Activated naive CD4-positive, alpha-beta T cell treated with anti-CD3 and anti-CD28 coated beads for 36 hours (primary cell): ENCODE measurements around the gene CSDE1. TPM values are rescaled to one million over a fixed set of nuclear protein-coding genes. Genes with fewer than 3 reads are reported as not detected.
A peak's percentile ranks its signal among the peaks of the same experiment; 100 is the strongest.

Experiments
- CTCF ChIA-PET: fragments of 350-600 bp; sonication (Branson Sonifier 250); formaldehyde crosslinking; loops from one replicate; lab custom pipeline; 2021; ENCODE audit warnings: antibody characterized with exemption; lab: Charles Lee
- DNase-seq: peaks from one replicate; pipeline ENCODE4 v3.0.0-alpha.2; 2020
- H3K27ac Mint-ChIP-seq: one replicate; pipeline ENCODE4 v1.8.0; 2021; ENCODE audit warnings: mild to moderate bottlenecking, mixed read lengths
- H3K27me3 Mint-ChIP-seq: one replicate; pipeline ENCODE4 v1.8.0; 2021; ENCODE audit warnings: low read depth, mixed read lengths
- H3K36me3 Mint-ChIP-seq: one replicate; pipeline ENCODE4 v1.8.0; 2021; ENCODE audit warnings: low read depth, mixed read lengths
- H3K4me1 Mint-ChIP-seq: one replicate; pipeline ENCODE4 v1.8.0; 2021; ENCODE audit warnings: low read depth, mixed read lengths
- H3K4me3 Mint-ChIP-seq: one replicate; pipeline ENCODE4 v1.8.0; 2021; ENCODE audit warnings: mild to moderate bottlenecking, moderate library complexity, mixed read lengths
- H3K9me3 Mint-ChIP-seq: one replicate; pipeline ENCODE4 v1.8.0; 2021; ENCODE audit warnings: mixed read lengths
- intact Hi-C: fragments of 100-400 bp; cut with micrococcal nuclease; formaldehyde crosslinking; loops from one replicate; pipeline ENCODE4 v1.15.1; 2023
- total RNA-seq, 2 experiments: library from RNA; stranded (reverse); gene quantifications; one replicate each; pipeline ENCODE4 v1.2.3, GENCODE V29; 2021

Gene CSDE1
- total RNA-seq, 2 experiments from 2014 or later: 533 to 579 TPM

GRCh38 chr1:114669562-114670082, 88.2 kb downstream of the CSDE1 start, which contains the start of gene DENND2C:
DENND2C (minus strand) TSS chr1:114670049; CDS start chr1:114625984, 44,065 bp downstream.
- Mint-ChIP-seq H3K4me3 (peak within 1 kb of the TSS; percentile 87), H3K4me1 (peaks cover 4% of the 10 kb centered on the region), H3K27ac (no peak within 1 kb of the TSS), H3K9me3 (no peaks in the 10 kb centered on the region), H3K27me3 (peaks cover 1% of the 10 kb centered on the region), H3K36me3 (no peaks in the 10 kb centered on the region)
- DNase-seq: no peak
- intact Hi-C loops: loop anchor here (1.0 to 10.0 kb wide), 8 partner anchors 47 to 692 kb away; partner anchors contain the start of genes BCAS2, CSDE1, NRAS and OLFML3
- CTCF ChIA-PET: interaction anchor here (0.8 to 4.4 kb wide), 3 partner anchors 11 to 322 kb away, joined by 3 to 31 read pairs (median 5); no protein-coding TSS in a partner anchor

DNA sequence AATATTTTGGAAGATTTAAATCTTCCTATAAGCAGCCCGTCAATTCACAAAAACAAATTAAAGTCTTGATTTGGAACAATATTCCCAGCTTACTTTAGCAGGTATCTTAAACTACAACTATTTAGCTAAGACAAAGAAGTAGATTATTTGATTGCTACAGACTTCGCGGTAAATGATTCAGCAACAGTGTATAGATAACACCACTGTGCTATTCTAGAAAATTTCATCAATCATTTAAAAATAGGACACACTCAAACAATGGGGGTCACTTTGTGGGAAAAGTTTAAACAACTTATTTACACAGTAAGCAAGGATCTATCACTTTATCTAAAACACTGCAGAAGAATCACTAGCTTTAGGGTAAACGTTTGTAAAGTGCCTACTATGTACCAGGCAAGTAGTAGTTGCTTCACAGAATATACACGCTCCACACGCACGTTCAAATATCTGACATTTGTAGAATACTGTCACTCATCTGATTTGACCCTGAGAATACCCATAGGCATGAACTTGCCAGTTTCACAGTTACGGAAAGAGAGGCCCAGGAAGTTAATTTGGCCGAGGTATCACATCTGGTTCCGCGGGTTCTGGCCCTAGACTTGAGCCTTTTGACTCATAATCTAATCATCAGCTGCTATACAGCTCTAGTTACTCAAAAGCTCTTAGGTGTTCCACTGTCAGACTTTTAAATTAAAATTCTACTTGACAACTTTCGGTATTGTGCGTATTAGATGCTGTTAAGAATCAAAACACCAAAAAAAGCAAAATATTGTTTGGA, 88.8 kb downstream of the CSDE1 start:
- Mint-ChIP-seq H3K27me3 (peaks cover 1% of the 10 kb centered on the region), H3K4me3 (peak overlapping the region; percentile 87), H3K9me3 (no peaks in the 10 kb centered on the region), H3K4me1 (peaks cover 4% of the 10 kb centered on the region), H3K27ac (no peak overlapping the region), H3K36me3 (no peaks in the 10 kb centered on the region)
- intact Hi-C loops: no loop called here
- DNase-seq: peak; percentile 5
- CTCF ChIA-PET: interaction anchor here (0.8 to 4.4 kb wide), 3 partner anchors 11 to 322 kb away, joined by 3 to 31 read pairs (median 5); no protein-coding TSS in a partner anchor

- intact Hi-C loops: no loop called here
- H3K36me3 Mint-ChIP-seq: no peaks in the 10 kb centered on the region
Observed at GRCh38 chr1:114668373-114668772, 89.4 kb downstream of the CSDE1 start.

DNA sequence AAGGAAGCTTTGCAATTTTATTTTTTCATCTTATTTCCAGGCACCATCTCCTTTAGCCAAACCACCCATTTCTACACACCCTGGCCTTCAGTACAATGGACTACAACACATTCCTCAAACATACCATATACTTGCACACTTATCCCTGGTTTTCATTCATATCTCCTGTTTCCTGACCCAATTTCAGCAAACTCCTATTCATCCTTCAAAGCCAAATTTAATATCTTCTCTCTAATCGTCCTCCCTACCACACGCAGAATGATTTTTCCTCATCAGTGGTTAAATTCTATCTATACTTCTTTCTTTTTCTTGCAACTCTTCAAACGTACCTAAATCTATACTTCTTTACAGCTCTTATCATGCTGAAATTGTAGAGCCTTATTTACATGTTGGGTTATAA, 90.8 kb downstream of the CSDE1 start:
- DNase-seq: no peak
- Mint-ChIP-seq H3K36me3 (no peaks in the 10 kb centered on the region), H3K4me1 (peaks cover 4% of the 10 kb centered on the region), H3K9me3 (no peaks in the 10 kb centered on the region), H3K27me3 (peaks cover 1% of the 10 kb centered on the region), H3K27ac (no peak overlapping the region), H3K4me3 (no peak overlapping the region)
- CTCF ChIA-PET: interaction anchor here (0.6 to 1.7 kb wide), 2 partner anchors 320 to 449 kb away, joined by 3 to 4 read pairs; no protein-coding TSS in a partner anchor
- intact Hi-C loops: no loop called here

More at GRCh38 chr1:114668373-114668772, 89.4 kb downstream of the CSDE1 start:
- H3K4me3 Mint-ChIP-seq: no peak overlapping the region
- peaks cover 1% of the 10 kb centered on the region for H3K27me3 Mint-ChIP-seq
- H3K4me1 Mint-ChIP-seq: peaks cover 4% of the 10 kb centered on the region
- CTCF ChIA-PET: interaction anchor here (1.7 to 4.4 kb wide), 3 partner anchors 12 to 321 kb away, joined by 3 to 31 read pairs (median 5); no protein-coding TSS in a partner anchor
- no peaks in the 10 kb centered on the region for H3K9me3 Mint-ChIP-seq
- DNase-seq: no peak
- H3K27ac Mint-ChIP-seq: no peak overlapping the region

Other genes with a start within 250 kb of the CSDE1 start
- 10 to 100 TPM; 23.1 to 25.0 TPM for gene TRIM33, start 246.8 kb downstream of the CSDE1 start, total RNA-seq
- 10 to 100 TPM; 46.5 to 48.0 TPM for gene BCAS2, start 176.4 kb downstream of the CSDE1 start, total RNA-seq
- gene DENND2C, start 87.9 kb downstream of the CSDE1 start, total RNA-seq: under 1 TPM; 0.31 to 0.47 TPM
- gene AMPD1, start 62.4 kb downstream of the CSDE1 start, total RNA-seq: not detected
- 10 to 100 TPM; 42.1 to 43.9 TPM for gene NRAS, start 41.2 kb downstream of the CSDE1 start, total RNA-seq
- gene SIKE1, start 22.7 kb upstream of the CSDE1 start, total RNA-seq: 10 to 100 TPM; 60.2 to 60.6 TPM
- gene SYCP1, start 96.9 kb upstream of the CSDE1 start, total RNA-seq: not detected